GM12878 (cell line): ENCODE measurements around the gene XRN2. TPM values are rescaled to one million over a fixed set of nuclear protein-coding genes. Genes with fewer than 3 reads are reported as not detected.

Experiments
- ATAC-seq: fragments of 200-7000 bp; cut with Tn5 transposase; 3 replicates; pipeline ENCODE4 v1.9.1; 2020; ENCODE audit warnings: mild to moderate bottlenecking, moderate library complexity
- BruUV-seq: library from RNA; stranded (reverse); fragments of 400-500 nt; replicated peaks from 2 replicates; lab custom pipeline; 2021; lab: Mats Ljungman, UMichigan
- CTCF ChIA-PET: fragments of 300-600 bp; sonication (Branson Sonifier 250); formaldehyde crosslinking; extraction: SDS; loops from one replicate; lab custom pipeline; 2021; ENCODE audit warnings: inconsistent platforms; lab: Yijun Ruan, JAX
- POLR2A ChIA-PET: fragments of 350-600 bp; formaldehyde crosslinking; extraction: SDS; loops from one replicate; lab custom pipeline; 2021; ENCODE audit warnings: inconsistent platforms; lab: Charles Lee
- RAD21 ChIA-PET: fragments of 300-600 bp; sonication (Branson Sonifier 250); formaldehyde crosslinking; loops from one replicate; lab custom pipeline; 2023; ENCODE audit warnings: antibody characterized with exemption; ENCODE audit not compliant: unreplicated experiment; lab: Charles Lee
- SMC1A ChIA-PET: fragments of 300-600 bp; sonication (Branson Sonifier 250); formaldehyde crosslinking; loops from one replicate; lab custom pipeline; 2023; ENCODE audit not compliant: unreplicated experiment, uncharacterized antibody; lab: Charles Lee
- DNase-seq: peaks from one replicate; pipeline ENCODE4 v3.0.0-alpha.2; 2011; ENCODE audit warnings: low read depth, low spot score
- FAIRE-seq: peaks from 3 replicates; lab custom pipeline; 2011; peaks lifted over from hg19 to GRCh38; lab: Jason Lieb, UNC
- H2AFZ ChIP-seq: 2 replicates; pipeline ENCODE4 v1.6.0; 2011; ENCODE audit warnings: low read depth, low read length, control low read depth; ENCODE audit not compliant: control insufficient read depth
- H3K27ac ChIP-seq: 2 replicates; pipeline ENCODE4 v1.5.1; 2011; ENCODE audit warnings: control low read depth; ENCODE audit not compliant: control insufficient read depth, insufficient read depth
- H3K27me3 ChIP-seq, 2 experiments: replicated peaks in 1 of 2; 2 replicates each; pipeline versions ENCODE4 v1.6.0 to v1.6.1; 2011; ENCODE audit warnings: low read length in 1 of 2; ENCODE audit not compliant: control insufficient read depth in 2 of 2, insufficient read depth in 2 of 2
- H3K36me3 ChIP-seq, 2 experiments: 2 replicates each; pipeline ENCODE4 v1.5.1; 2011; ENCODE audit warnings: low read length in 1 of 2; ENCODE audit not compliant: control insufficient read depth in 2 of 2, insufficient read depth in 2 of 2
- H3K4me1 ChIP-seq: 2 replicates; pipeline ENCODE4 v1.6.1; 2011; ENCODE audit warnings: mild to moderate bottlenecking, low read length, moderate library complexity, mixed read lengths; ENCODE audit not compliant: control insufficient read depth, insufficient read depth
- H3K4me2 ChIP-seq: 2 replicates; pipeline ENCODE4 v1.6.0; 2011; ENCODE audit warnings: control low read depth; ENCODE audit not compliant: control insufficient read depth, insufficient read depth
- H3K4me3 ChIP-seq: fragments of 200-600 bp; sonication (generic); 2 replicates; pipeline ENCODE4 v1.5.1; 2016
- H3K79me2 ChIP-seq: 2 replicates; pipeline ENCODE4 v1.6.0; 2011; ENCODE audit warnings: low read length; ENCODE audit not compliant: control insufficient read depth, insufficient read depth
- H3K9ac ChIP-seq: 2 replicates; pipeline ENCODE4 v1.8.0; 2011; ENCODE audit warnings: low read length, control low read depth, mixed read lengths; ENCODE audit not compliant: control insufficient read depth, insufficient read depth
- H3K9me3 ChIP-seq: replicated peaks from 3 replicates; pipeline ENCODE4 v1.5.1; 2011; ENCODE audit warnings: mild to moderate bottlenecking, low read length; ENCODE audit not compliant: control insufficient read depth, insufficient read depth
- H4K20me1 ChIP-seq: 2 replicates; pipeline ENCODE4 v1.6.0; 2011; ENCODE audit not compliant: control insufficient read depth, insufficient read depth
- CREM ChIP-seq: IDR thresholded peaks from 2 replicates; pipeline ENCODE4 v1.6.1; 2014; ENCODE audit warnings: antibody characterized with exemption, low read depth
- GATAD2B ChIP-seq: fragments of 450-650 bp; conservative IDR thresholded peaks from 2 replicates; pipeline ENCODE4 v1.6.1; 2017; ENCODE audit warnings: low read depth, mild to moderate bottlenecking, moderate library complexity
- MXI1 ChIP-seq: fragments of 150-350 bp; IDR thresholded peaks from 2 replicates; pipeline ENCODE4 v1.6.1; 2011; ENCODE audit warnings: low read depth, mild to moderate bottlenecking, inconsistent platforms, low read length, improper control_type of control experiment
- NR2C1 ChIP-seq: fragments of 450-650 bp; IDR thresholded peaks from 2 replicates; pipeline ENCODE4 v1.6.1; 2017; ENCODE audit warnings: antibody characterized with exemption, mild to moderate bottlenecking, moderate library complexity
- NR2F1 ChIP-seq: fragments of 450-650 bp; conservative IDR thresholded peaks from 2 replicates; pipeline ENCODE4 v1.6.1; 2017; ENCODE audit warnings: mild to moderate bottlenecking
- RB1 ChIP-seq: fragments of 450-650 bp; formaldehyde crosslinking; IDR thresholded peaks from 2 replicates; pipeline ENCODE4 v1.6.1; 2017; ENCODE audit warnings: mild to moderate bottlenecking, borderline replicate concordance
- STAT3 ChIP-seq: IDR thresholded peaks from 2 replicates; pipeline ENCODE4 v1.6.1; 2011; ENCODE audit warnings: low read depth, low read length, improper control_type of control experiment
- TCF12 ChIP-seq: IDR thresholded peaks from 2 replicates; pipeline ENCODE4 v1.6.1; 2011; ENCODE audit warnings: low read depth, mild to moderate bottlenecking, low read length
- ZNF687 ChIP-seq: fragments of 450-650 bp; IDR thresholded peaks from 2 replicates; pipeline ENCODE4 v1.6.1; 2017; ENCODE audit warnings: mild to moderate bottlenecking, moderate library complexity
- WGBS: methylation state at CpG from one replicate; pipeline ENCODE4 v1.1.6; 2016; ENCODE audit warnings: low lambda C conversion rate; ENCODE audit not compliant: insufficient replicate concordance, insufficient coverage; ENCODE audit errors: missing lambda C conversion rate; 5-methylcytosine and 5-hydroxymethylcytosine counted together
- in situ Hi-C: fragments of 300-500 bp; cut with MboI; formaldehyde crosslinking; loops from 9 replicates; pipeline ENCODE4 v1.14.3; 2018; ENCODE audit warnings: mixed read lengths
- intact Hi-C: fragments of 100-400 bp; cut with micrococcal nuclease; formaldehyde crosslinking; loops from one replicate; pipeline ENCODE4 v1.14.2; 2022; ENCODE audit not compliant: unreplicated experiment
- polyA plus RNA-seq, 11 experiments: library from polyadenylated mRNA; depleted of rRNA in 4 of 11; unstranded in 6 of 11; stranded (reverse) in 5 of 11; fragments of >200 nt; fragmentation: Nextera tagmentation in 4 of 11; fragmentation: Illumina TruSeq in 1 of 11; extraction: Ambion mirVana in 4 of 11; extraction: Trizol in 1 of 11; gene quantifications; 1 replicate in 1 of 11; 2 replicates in 10 of 11; pipeline versions ENCODE4 v1.2.1 to v1.2.3, GENCODE V29; 2011 to 2016; ENCODE audit warnings: inconsistent platforms in 2 of 11, missing spikeins in 2 of 11, low read depth in 1 of 11
- total RNA-seq, 4 experiments: library from RNA; depleted of rRNA in 3 of 4; stranded (reverse); fragments of >200 nt in 3 of 4; fragmentation: Illumina TruSeq in 1 of 4; extraction: Trizol in 1 of 4; gene quantifications; 2 replicates each; pipeline versions ENCODE4 v1.2.1 to v1.2.3, GENCODE V29; 2013 to 2021
- TF ChIP-seq, protein P1 (sequence below): IDR thresholded peaks from 2 replicates; pipeline ENCODE4 v1.6.1; 2012; ENCODE audit warnings: low read depth, low read length, improper control_type of control experiment
- TF ChIP-seq, protein P2 (sequence below): fragments of 450-650 bp; formaldehyde crosslinking; IDR thresholded peaks from 2 replicates; pipeline ENCODE4 v1.4.0; 2022; ENCODE audit warnings: mild to moderate bottlenecking, moderate library complexity

Gene XRN2
- total and polyA plus RNA-seq, 10 of the 15 experiments (the other 5 are each of a cell fraction or from before 2014, with no cell fraction given): 59.7 to 97.8 (median 75.6) TPM

DNA sequence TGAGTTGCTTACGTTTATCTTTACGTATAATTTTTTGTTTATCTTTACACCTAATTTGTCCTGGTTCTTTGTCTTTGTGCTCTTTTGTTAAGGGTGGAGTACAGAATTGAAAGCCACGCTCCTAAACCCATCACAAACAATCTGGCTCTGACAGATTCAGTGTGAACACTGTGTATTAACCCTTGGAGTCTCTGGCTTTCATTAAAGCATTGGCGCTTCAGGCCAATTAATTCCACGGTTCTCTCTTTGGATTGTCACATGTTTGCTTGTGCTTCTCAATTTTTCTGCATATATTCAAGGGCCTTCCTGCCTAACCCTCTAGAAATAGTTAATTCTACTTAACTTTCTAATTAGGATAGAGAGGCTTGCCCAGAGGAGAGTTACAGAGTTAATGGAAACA is 55.6 kb downstream of the XRN2 start:
- no peak for TF ChIP-seq TCF12
- TF ChIP-seq, protein P1, sequence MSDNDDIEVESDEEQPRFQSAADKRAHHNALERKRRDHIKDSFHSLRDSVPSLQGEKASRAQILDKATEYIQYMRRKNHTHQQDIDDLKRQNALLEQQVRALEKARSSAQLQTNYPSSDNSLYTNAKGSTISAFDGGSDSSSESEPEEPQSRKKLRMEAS: no peak
- Histone ChIP-seq H3K27ac (no peak overlapping the region), H3K36me3 (peaks cover 2 to 15% of the 10 kb centered on the region in 2 experiments), H3K9me3 (no peaks in the 10 kb centered on the region), H3K27me3 (no peaks in the 10 kb centered on the region), H3K4me1 (no peaks in the 10 kb centered on the region), H3K9ac (no peak overlapping the region), H4K20me1 (no peaks in the 10 kb centered on the region), H3K79me2 (no peaks in the 10 kb centered on the region), H2AFZ (no peak overlapping the region), H3K4me3 (no peak overlapping the region), H3K4me2 (no peak overlapping the region)
- ATAC-seq: no peak
- ChIA-PET POLR2A (no interaction called here), SMC1A (no interaction called here), RAD21 (no interaction called here), CTCF (no interaction called here)
- DNase-seq: no peak
- no peak for FAIRE-seq
- over 99% methylated on average over 5 of the region's 5 CpGs for WGBS
- intact Hi-C loops: no loop called here
- in situ Hi-C loops: no loop called here
- no TSS peak for BruUV-seq

DNA sequence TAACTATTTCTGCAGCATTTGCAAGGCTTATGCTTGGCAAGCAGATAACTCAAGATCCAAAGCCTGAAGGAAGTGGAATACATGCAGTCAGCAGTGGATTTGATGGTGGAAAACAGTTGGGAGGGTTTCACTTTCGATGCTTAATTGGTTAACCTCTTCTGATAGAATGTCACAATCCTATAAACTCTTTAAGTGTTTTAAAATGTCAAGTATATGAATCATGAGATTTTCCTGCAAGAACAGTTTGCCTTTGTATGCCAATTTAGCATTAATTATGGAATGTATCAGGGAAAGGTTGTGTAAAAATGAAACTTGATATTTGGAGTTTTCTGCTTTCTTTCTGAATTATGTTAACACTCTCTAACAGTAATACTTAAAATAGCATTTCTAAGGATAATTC is 57.6 kb downstream of the XRN2 start:
- ChIA-PET RAD21 (interaction anchor here (0.7 kb wide), 1 partner anchor 125 kb away, joined by 3 read pairs; no protein-coding TSS in a partner anchor), CTCF (no interaction called here), POLR2A (no interaction called here), SMC1A (no interaction called here)
- Histone ChIP-seq H3K4me2 (no peak overlapping the region), H3K27ac (no peak overlapping the region), H2AFZ (no peak overlapping the region), H3K9me3 (no peaks in the 10 kb centered on the region), H3K4me3 (no peak overlapping the region), H3K4me1 (no peaks in the 10 kb centered on the region), H3K27me3 (no peaks in the 10 kb centered on the region), H3K9ac (no peak overlapping the region), H4K20me1 (no peaks in the 10 kb centered on the region), H3K79me2 (no peaks in the 10 kb centered on the region), H3K36me3 (peaks cover 4 to 14% of the 10 kb centered on the region in 2 experiments)
- no peak for DNase-seq
- no peak for ATAC-seq
- in situ Hi-C loops: no loop called here
- 100% methylated on average over 1 of the region's 1 CpG for WGBS
- FAIRE-seq: no peak
- no TSS peak for BruUV-seq
- intact Hi-C loops: loop anchor here (1.0 kb wide), 1 partner anchor 18 kb away; no protein-coding TSS in a partner anchor
- TF ChIP-seq MXI1 (no peak), ZNF687 (no peak), GATAD2B (no peak), RB1 (no peak), STAT3 (no peak), NR2C1 (no peak), CREM (no peak), NR2F1 (no peak)
- TF ChIP-seq, protein P2, sequence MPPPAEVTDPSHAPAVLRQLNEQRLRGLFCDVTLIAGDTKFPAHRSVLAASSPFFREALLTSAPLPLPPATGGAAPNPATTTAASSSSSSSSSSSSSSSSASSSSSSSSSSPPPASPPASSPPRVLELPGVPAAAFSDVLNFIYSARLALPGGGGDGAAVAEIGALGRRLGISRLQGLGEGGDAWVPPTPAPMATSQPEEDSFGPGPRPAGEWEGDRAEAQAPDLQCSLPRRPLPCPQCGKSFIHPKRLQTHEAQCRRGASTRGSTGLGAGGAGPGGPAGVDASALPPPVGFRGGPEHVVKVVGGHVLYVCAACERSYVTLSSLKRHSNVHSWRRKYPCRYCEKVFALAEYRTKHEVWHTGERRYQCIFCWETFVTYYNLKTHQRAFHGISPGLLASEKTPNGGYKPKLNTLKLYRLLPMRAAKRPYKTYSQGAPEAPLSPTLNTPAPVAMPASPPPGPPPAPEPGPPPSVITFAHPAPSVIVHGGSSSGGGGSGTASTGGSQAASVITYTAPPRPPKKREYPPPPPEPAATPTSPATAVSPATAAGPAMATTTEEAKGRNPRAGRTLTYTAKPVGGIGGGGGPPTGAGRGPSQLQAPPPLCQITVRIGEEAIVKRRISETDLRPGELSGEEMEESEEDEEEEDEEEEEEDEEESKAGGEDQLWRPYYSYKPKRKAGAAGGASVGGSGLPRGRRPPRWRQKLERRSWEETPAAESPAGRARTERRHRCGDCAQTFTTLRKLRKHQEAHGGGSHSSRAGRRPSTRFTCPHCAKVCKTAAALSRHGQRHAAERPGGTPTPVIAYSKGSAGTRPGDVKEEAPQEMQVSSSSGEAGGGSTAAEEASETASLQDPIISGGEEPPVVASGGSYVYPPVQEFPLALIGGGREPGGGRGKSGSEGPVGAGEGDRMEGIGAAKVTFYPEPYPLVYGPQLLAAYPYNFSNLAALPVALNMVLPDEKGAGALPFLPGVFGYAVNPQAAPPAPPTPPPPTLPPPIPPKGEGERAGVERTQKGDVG: no peak
